Fibroblast of gingiva (primary cell): ENCODE results near the gene MYBPHL.

Experiments used
- DNase-seq: peaks from one replicate; pipeline ENCODE4 v3.0.0-alpha.2; 2011; ENCODE audit warnings: low read depth

MYBPHL gene

DNA sequence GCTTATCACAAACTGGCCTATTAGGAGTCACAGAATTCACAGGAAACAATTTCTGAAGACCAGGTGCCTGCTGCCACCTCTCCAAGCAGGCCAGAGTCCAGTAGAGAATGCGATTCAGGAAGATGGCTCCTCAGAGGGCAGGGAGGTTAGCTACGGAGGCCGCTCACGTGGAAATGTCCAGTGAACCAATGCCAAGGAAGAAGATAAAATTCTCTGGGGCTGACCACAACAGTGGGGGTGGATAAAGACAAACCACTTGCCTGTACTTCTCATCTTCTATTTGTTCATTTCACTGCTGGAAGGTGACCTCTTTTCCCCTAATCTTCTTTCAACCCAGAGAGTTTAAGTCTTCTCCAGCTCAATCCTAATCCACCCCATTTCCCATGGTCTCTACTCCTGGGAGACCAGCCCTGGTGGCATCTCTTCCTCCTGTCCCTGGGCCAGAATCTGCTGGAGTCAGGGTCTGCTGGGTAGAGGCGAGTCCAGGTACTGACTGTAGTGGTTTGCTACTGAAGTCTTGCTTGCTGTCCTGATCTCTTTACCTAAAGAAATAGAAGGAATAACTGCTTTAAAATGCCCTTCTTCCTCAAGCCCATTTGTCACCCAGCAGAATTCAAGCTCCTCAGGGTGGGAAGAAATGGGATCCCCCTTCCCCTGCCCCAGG lies 27.1 kb downstream of the MYBPHL start:
- no peak for DNase-seq

- DNase-seq: peak; percentile 45
Measured at GRCh38 chr1:109277434-109278204, 29.2 kb downstream of the MYBPHL start.

- DNase-seq: no peak
Measured at GRCh38 chr1:109275706-109276345, 31.0 kb downstream of the MYBPHL start.

- DNase-seq: no peak
Measured at GRCh38 chr1:109274533-109275476, 32.0 kb downstream of the MYBPHL start.

DNA sequence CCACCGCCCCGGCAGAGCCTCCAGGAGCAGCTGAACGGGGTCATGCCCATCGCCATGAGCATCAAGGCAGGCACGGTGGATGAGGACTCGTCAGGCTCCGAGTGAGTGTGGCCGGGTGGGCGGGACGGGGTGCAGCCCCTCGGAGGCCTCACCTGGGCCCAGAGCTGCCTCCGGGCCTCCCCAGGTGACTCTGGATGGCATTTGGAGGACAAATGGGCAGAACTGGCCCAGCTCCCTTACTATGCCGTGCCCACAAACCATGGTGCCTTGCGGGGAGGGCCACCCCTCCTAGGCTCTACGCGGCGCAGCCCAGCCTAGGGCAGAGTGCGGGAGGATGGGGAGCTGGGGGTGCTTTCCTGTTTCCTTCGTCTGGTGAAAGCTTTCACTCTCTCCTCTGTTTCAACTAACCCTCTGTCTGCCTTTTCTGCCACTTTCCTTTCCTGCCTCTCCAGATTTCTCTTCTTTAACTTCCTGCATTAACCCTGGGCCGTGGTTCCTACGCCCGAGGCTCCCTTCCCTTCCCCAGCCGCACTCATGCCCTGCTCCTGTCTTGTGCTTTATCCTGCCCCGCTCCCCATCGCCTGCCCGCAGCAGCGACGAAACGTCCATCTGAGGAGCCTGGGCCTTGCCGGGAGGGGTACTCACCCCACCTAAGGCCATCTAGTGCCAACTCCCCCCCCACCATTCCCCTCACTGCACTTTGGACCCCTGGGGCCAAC lies 33.1 kb downstream of the MYBPHL start:
- no peak for DNase-seq

- no peak for DNase-seq
Measured at GRCh38 chr1:109272831-109273547, 33.8 kb downstream of the MYBPHL start.

DNA sequence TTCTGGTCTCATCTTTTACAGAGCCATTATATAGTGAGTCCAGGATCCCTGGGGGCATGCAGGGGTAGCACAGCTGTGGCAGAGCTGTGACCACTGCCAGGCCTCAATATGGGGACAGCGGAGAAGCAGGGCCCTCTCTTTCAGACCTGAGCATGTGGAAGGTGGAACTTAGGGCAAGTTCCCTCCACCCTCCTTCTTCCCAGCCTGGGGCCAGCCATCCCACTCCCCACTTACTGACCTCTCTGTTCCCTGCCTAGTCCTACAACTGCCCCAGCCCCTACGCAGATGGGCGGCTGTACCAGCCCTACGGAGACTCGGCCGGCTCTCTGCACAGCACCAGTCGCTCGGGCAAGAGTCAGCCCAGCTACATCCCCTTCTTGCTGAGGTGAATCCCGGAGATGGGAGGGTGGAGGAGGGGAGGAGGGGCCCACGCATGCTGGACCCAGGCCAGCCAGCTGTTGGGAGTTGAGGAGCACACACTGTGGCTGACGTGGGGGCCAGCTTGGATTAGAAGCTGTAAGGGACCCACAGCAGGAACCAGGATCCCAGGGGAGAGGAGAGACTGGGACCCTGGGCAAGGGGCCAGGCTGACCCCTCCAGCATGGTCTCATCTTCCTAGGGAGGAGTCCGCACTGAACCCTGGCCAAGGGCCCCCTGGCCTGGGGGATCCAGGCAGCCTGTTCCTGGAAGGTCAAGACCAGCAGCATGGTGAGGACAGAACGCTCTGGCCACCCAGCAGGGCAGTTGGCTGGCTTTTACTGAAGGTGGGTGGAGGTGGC lies 34.6 kb downstream of the MYBPHL start:
- DNase-seq: no peak

DNA sequence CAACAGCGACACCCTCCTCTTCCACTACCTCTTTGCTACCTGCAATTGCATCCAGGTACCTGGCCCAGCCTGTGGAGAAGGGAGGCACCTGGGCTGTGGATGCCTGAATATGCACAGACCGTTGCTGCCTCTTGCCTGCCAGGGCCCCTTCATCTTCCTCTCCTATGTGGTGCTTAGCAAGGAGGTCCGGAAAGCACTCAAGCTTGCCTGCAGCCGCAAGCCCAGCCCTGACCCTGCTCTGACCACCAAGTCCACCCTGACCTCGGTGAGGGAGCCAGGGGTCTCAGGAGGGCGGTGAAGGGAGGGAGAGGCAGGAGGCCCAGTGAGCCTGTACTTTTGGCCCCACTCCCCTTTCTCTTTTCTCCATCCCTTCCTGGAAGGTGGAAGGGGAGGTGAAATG lies 35.4 kb downstream of the MYBPHL start:
- DNase-seq: no peak

- DNase-seq: no peak
Measured at GRCh38 chr1:109270623-109271317, 36.0 kb downstream of the MYBPHL start.

GRCh38 chr1:109269981-109270622 lies 36.7 kb downstream of the MYBPHL start:
- no peak for DNase-seq

DNA sequence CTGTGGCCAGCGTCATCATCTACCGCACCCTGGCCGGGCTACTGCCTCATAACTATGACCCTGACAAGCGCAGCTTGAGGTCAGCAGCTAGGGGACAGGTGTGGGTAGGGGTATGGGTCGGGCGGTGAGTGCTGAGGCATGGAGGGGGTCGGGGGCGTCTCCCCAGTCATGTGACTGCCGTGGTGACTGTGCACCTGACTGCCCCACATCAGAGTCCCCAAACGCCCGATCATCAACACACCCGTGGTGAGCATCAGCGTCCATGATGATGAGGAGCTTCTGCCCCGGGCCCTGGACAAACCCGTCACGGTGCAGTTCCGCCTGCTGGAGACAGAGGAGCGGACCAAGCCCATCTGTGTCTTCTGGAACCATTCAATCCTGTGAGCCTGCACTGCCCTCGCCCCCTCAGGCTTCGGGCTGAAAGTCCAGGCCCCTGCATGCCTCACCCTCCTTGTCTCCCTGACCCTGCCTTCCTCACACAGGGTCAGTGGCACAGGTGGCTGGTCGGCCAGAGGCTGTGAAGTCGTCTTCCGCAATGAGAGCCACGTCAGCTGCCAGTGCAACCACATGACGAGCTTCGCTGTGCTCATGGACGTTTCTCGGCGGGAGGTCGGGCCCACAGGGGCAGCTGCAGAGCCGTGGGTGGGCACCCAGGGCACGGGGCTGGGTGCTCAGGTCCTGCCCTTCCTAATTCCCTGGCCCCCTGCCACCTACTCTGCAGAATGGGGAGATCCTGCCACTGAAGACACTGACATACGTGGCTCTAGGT lies 37.4 kb downstream of the MYBPHL start:
- no peak for DNase-seq

- no peak for DNase-seq
Measured at GRCh38 chr1:109268431-109269211, 38.2 kb downstream of the MYBPHL start.

- DNase-seq: no peak
Measured at GRCh38 chr1:109267743-109268300, 39.0 kb downstream of the MYBPHL start.

DNA sequence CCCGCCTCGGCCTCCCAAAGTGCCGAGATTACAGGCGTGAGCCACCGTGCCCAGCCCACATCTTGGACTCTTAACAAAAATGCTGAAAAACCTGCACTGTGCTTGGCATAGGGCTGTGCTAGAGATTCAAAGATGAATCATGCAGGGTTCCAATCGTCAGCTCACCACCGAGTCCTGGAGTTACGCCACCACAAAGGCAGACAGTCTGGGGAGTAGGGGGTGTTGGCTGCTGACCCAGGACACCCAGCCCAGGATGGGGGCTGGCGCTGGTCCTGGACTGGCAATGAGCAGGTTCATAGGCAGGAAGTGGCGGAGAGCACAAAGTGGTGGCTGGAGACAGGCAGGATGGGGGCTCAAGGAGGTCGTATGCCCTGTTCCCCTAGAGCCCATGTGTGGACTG lies 39.8 kb downstream of the MYBPHL start:
- DNase-seq: no peak

DNA sequence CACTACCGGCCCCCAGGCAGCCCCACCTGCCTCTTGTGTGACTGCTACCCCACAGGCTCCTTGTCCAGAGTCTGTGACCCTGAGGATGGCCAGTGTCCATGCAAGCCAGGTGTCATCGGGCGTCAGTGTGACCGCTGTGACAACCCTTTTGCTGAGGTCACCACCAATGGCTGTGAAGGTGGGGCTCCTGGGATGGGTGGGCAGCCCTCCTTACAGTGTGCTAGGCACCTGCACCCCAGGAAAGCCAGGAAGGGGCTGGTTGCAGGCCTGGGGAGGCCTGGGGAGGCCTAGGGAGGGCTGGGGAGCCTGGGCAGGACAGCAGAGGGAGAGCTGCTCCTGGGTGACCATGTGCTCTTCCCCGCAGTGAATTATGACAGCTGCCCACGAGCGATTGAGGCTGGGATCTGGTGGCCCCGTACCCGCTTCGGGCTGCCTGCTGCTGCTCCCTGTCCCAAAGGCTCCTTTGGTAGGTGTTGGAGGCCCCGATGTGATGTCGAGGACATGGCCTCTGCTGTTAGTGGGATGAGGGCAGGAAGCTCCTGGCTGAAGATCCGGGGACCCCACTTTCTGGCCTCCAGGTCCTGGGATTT lies 41.0 kb downstream of the MYBPHL start:
- no peak for DNase-seq

- DNase-seq: no peak
Measured at GRCh38 chr1:109265016-109265415, 41.8 kb downstream of the MYBPHL start.

DNA sequence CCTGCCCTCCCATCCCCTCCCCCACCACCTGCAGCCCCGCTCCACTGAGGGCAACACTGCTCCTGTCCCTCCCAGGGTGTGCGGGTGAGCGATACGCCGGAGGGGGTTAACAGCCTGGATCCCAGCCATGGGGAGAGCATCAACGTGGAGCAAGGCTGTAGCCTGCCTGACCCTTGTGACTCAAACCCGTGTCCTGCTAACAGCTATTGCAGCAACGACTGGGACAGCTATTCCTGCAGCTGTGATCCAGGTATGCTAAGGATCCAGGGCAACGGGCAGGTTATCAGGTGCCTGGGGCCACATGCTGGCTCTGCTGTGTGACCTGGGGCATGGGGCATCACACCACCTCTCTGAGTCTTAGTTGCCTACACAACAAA lies 42.4 kb downstream of the MYBPHL start:
- DNase-seq: no peak
